Esophagus squamous epithelium (tissue), 4 donors: Measurements from ENCODE around the gene DIP2A.

ENCODE experiments used
- CTCF ChIP-seq, 6 experiments: fragments of 450-650 bp in 4 of 6; fragments of 200-600 bp in 2 of 6; sonication (generic) in 2 of 6; IDR thresholded peaks; one replicate each; pipeline ENCODE4 v1.5.1; 2016 to 2019; ENCODE audit warnings: antibody characterized with exemption in 6 of 6, mild to moderate bottlenecking in 4 of 6, moderate library complexity in 4 of 6
- POLR2A ChIP-seq, 4 donors: fragments of 450-650 bp; IDR thresholded peaks; one replicate each; pipeline ENCODE4 v1.6.1; 2017; ENCODE audit warnings: antibody characterized with exemption in 4 of 4, mild to moderate bottlenecking in 4 of 4, moderate library complexity in 3 of 4

DNA sequence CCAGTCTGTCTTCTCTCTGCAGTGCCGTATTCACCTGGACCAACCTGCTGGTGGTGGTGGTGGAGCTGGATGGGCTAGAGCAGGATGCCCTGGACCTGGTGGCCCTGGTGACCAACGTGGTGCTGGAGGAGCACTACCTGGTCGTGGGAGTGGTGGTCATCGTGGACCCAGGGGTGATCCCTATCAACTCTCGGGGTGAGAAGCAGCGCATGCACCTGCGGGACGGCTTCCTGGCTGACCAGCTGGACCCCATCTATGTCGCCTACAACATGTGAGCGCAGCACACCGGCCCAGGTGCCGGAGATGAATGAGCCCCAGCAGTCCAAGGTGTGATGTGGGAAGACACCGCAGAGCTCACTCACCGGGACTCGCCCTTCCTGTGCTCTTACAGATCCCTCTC, 108.7 kb downstream of the DIP2A start:
- TF ChIP-seq CTCF (IDR thresholded peaks at IDR 0.05) (no peak), POLR2A (IDR thresholded peaks at IDR 0.05) (no peak)
